ENCODE measurements around the gene NBPF3. TPM values are rescaled to one million over a fixed set of nuclear protein-coding genes. Genes with fewer than 3 reads are reported as not detected.
A peak's percentile ranks its signal among the peaks of the same experiment; 100 is the strongest.

Gene NBPF3
- total RNA-seq, 1 experiment from 2014 or later: 15.8 TPM

GRCh38 chr1:21511579-21512522 is 71.9 kb downstream of the NBPF3 start:
- H3K27ac ChIP-seq (ENCODE audit: insufficient read length, low read depth, low read length): no peak overlapping the region
- peaks cover 4% of the 10 kb centered on the region; the same call in 1 of the 2 replicates for H3K4me1 ChIP-seq (ENCODE audit: insufficient read depth, low read length)
- H2BK15ac ChIP-seq (ENCODE audit: low read depth, low read length): no peak overlapping the region
- H3K23me2 ChIP-seq (ENCODE audit: insufficient read length, low read depth, low read length, poor library complexity, severe bottlenecking): peaks cover 11% of the 10 kb centered on the region
- peaks cover 3% of the 10 kb centered on the region; the same call in 1 of the 2 replicates for H3K27me3 ChIP-seq (ENCODE audit: insufficient read depth, low read length)
- Mint-ChIP-seq H3K27ac (peak overlapping the region in 1 of 3 experiments; percentile 44; a peak in 2 of 7 replicates), H3K27me3 (ENCODE audit: low read depth) (peaks cover 20% of the 10 kb centered on the region), H3K4me3 (0 out of 5 replicates have a peak overlapping the region, but pooled peaks of 1 of the 2 experiments have one; percentile 41), H3K4me1 (peaks cover 37 to 45% of the 10 kb centered on the region in 2 experiments), H3K36me3 (ENCODE audit: insufficient read depth in 1 of 3, low read depth in 3 of 3) (peaks cover 0 to 14% (median 11%) of the 10 kb centered on the region in 3 experiments; a peak in 4 of 7 replicates), H3K9me3 (no peaks in the 10 kb centered on the region; a peak in 1 of 5 replicates)
- H2BK12ac ChIP-seq (ENCODE audit: insufficient read length, low read depth, low read length): no peak overlapping the region
- H2BK20ac ChIP-seq (ENCODE audit: low read depth, low read length, poor library complexity, severe bottlenecking): no peak overlapping the region
- H2BK5ac ChIP-seq (ENCODE audit: insufficient read length, low read length): no peak overlapping the region
- H3K4ac ChIP-seq (ENCODE audit: low read depth, low read length): no peak overlapping the region
- no peaks in the 10 kb centered on the region for H4K20me1 ChIP-seq (ENCODE audit: control insufficient read depth, insufficient read depth, insufficient read length)
- H3K14ac ChIP-seq (ENCODE audit: insufficient read depth, low read length): no peak overlapping the region
- H3K18ac ChIP-seq (ENCODE audit: insufficient read length, low read depth, low read length): no peak overlapping the region
- no CpG with 5 or more reads among the region's 11 CpGs for WGBS (ENCODE audit: extremely low coverage, insufficient read length, low lambda C conversion rate)
- no peak overlapping the region for H4K8ac ChIP-seq (replicated peaks; ENCODE audit: insufficient read length, low read depth, low read length)
- H3K79me1 ChIP-seq (ENCODE audit: insufficient read depth, low read depth, low read length, poor library complexity, severe bottlenecking): no peaks in the 10 kb centered on the region
- no peaks in the 10 kb centered on the region for H3K9me3 ChIP-seq (ENCODE audit: control insufficient read depth, low read depth, low read length)
- no peak overlapping the region for H3K9ac ChIP-seq (ENCODE audit: extremely low read depth, insufficient read length, low read length)
- DNase-seq: no peak
- H3T11ph ChIP-seq (ENCODE audit: low read length): no peak overlapping the region
- H2AFZ ChIP-seq (ENCODE audit: low read length): no peak overlapping the region
- H2BK120ac ChIP-seq (ENCODE audit: low read depth, low read length, poor library complexity, severe bottlenecking): no peak overlapping the region
- H4K5ac ChIP-seq (ENCODE audit: insufficient read length, low read depth, low read length): no peak overlapping the region
- H4K91ac ChIP-seq (ENCODE audit: insufficient read length, low read depth, low read length): no peak overlapping the region
- H3K79me2 ChIP-seq (ENCODE audit: insufficient read depth, low read length): peaks cover 7% of the 10 kb centered on the region; the same call in 1 of the 2 replicates
- no peak overlapping the region for H3K56ac ChIP-seq (ENCODE audit: insufficient read length, low read depth, low read length)
- TF ChIP-seq CTCF (conservative IDR thresholded peaks at IDR 0.05): no peak
- H2AK5ac ChIP-seq (ENCODE audit: insufficient read length, low read length): no peak overlapping the region
- H3K23ac ChIP-seq (ENCODE audit: insufficient read length, low read depth, low read length): no peak overlapping the region
- no peak overlapping the region for H3K4me2 ChIP-seq (ENCODE audit: insufficient read depth, insufficient read length, low read length)

Data from H9 (cell line).